Neutrophil (primary cell): Measurements from ENCODE around the gene ZNF483.
"Not testable (repeated sequence)": the region's sequence is repeated elsewhere in the genome, so short reads cannot be mapped to it uniquely, and the experiment has no call there.

Source experiments
- H3K27ac ChIP-seq: fragments of 200-600 bp; sonication (generic); 2 replicates; pipeline ENCODE4 v1.5.1; 2016; ENCODE audit warnings: mild to moderate bottlenecking, moderate library complexity
- H3K27me3 ChIP-seq: fragments of 200-600 bp; sonication (generic); 2 replicates; pipeline ENCODE4 v1.6.0; 2016; ENCODE audit warnings: mild to moderate bottlenecking
- H3K36me3 ChIP-seq: fragments of 200-600 bp; sonication (generic); 2 replicates; pipeline ENCODE4 v1.5.1; 2017
- H3K4me1 ChIP-seq, 2 experiments: fragments of 200-600 bp in 1 of 2; sonication (generic) in 1 of 2; 1 replicate in 1 of 2; 2 replicates in 1 of 2; pipeline versions ENCODE4 v1.5.1 to v1.6.1; 2013 to 2016; ENCODE audit warnings: low read depth in 1 of 2, low read length in 1 of 2, mild to moderate bottlenecking in 1 of 2, moderate library complexity in 1 of 2; ENCODE audit not compliant: control insufficient read depth in 1 of 2, insufficient read depth in 1 of 2
- H3K4me3 ChIP-seq, 2 experiments: fragments of 200-600 bp in 1 of 2; sonication (generic) in 1 of 2; 1 replicate in 1 of 2; 2 replicates in 1 of 2; pipeline ENCODE4 v1.5.1; 2013 to 2016; ENCODE audit warnings: low read depth in 1 of 2, low read length in 1 of 2, mild to moderate bottlenecking in 1 of 2, moderate library complexity in 1 of 2
- H3K9me3 ChIP-seq: fragments of 200-600 bp; sonication (generic); 2 replicates; pipeline ENCODE4 v1.5.1; 2016
- CTCF ChIP-seq: fragments of 200-600 bp; sonication (generic); IDR thresholded peaks from 2 replicates; pipeline ENCODE4 v1.5.1; 2016; ENCODE audit warnings: antibody characterized with exemption

ZNF483 gene

GRCh38 chr9:111610149-111610548 lies 85.2 kb downstream of the ZNF483 start:
- Histone ChIP-seq H3K9me3 (no peaks in the 10 kb centered on the region), H3K27me3 (peaks cover 63% of the 10 kb centered on the region), H3K27ac (no peak overlapping the region), H3K4me1 (no peaks in the 10 kb centered on the region), H3K4me3 (no peak overlapping the region), H3K36me3 (no peaks in the 10 kb centered on the region)
- no peak for TF ChIP-seq CTCF

GRCh38 chr9:111610845-111611244 lies 85.9 kb downstream of the ZNF483 start:
- TF ChIP-seq CTCF, result no peak
- H3K9me3 ChIP-seq, result no peaks in the 10 kb centered on the region
- no peak overlapping the region for H3K27ac ChIP-seq
- H3K4me1 ChIP-seq, result no peaks in the 10 kb centered on the region
- H3K27me3 ChIP-seq, result peaks cover 60% of the 10 kb centered on the region
- no peak overlapping the region for H3K4me3 ChIP-seq
- no peaks in the 10 kb centered on the region for H3K36me3 ChIP-seq

- peaks cover 48% of the 10 kb centered on the region for H3K27me3 ChIP-seq
- no peaks in the 10 kb centered on the region for H3K36me3 ChIP-seq
- no peak overlapping the region for H3K4me3 ChIP-seq
- H3K9me3 ChIP-seq, result no peaks in the 10 kb centered on the region
- no peak overlapping the region for H3K27ac ChIP-seq
- no peaks in the 10 kb centered on the region for H3K4me1 ChIP-seq
- no peak for TF ChIP-seq CTCF
These were observed 88.6 kb downstream of the ZNF483 start for GRCh38 chr9:111613436-111614040.

- no peak for TF ChIP-seq CTCF
- no peak overlapping the region for H3K27ac ChIP-seq
- no peaks in the 10 kb centered on the region for H3K4me1 ChIP-seq
- H3K27me3 ChIP-seq, result peaks cover 30% of the 10 kb centered on the region
- no peaks in the 10 kb centered on the region for H3K36me3 ChIP-seq
- no peaks in the 10 kb centered on the region for H3K9me3 ChIP-seq
- H3K4me3 ChIP-seq, result no peak overlapping the region
These were observed 90.9 kb downstream of the ZNF483 start for GRCh38 chr9:111615928-111616327.

- H3K27ac ChIP-seq, H3K4me3 ChIP-seq, H3K36me3 ChIP-seq, H3K4me1 ChIP-seq, H3K9me3 ChIP-seq: not testable (repeated sequence)
- H3K27me3 ChIP-seq, result peaks cover 26% of the 10 kb centered on the region
These were observed 92.4 kb downstream of the ZNF483 start for GRCh38 chr9:111617349-111617748.

GRCh38 chr9:111621895-111622480 lies 97.0 kb downstream of the ZNF483 start:
- no peaks in the 10 kb centered on the region for H3K36me3 ChIP-seq
- no peaks in the 10 kb centered on the region for H3K4me1 ChIP-seq
- H3K27me3 ChIP-seq, result peaks cover 27% of the 10 kb centered on the region
- H3K4me3 ChIP-seq, result no peak overlapping the region
- H3K27ac ChIP-seq, result no peak overlapping the region
- H3K9me3 ChIP-seq, result no peaks in the 10 kb centered on the region
- peak; percentile 15 for TF ChIP-seq CTCF
